ENCODE results near the gene MAGI2.
A peak's percentile ranks its signal among the peaks of the same experiment; 100 is the strongest.
"Not testable (repeated sequence)": the region's sequence is repeated elsewhere in the genome, so short reads cannot be mapped to it uniquely, and the experiment has no call there.

MAGI2 gene

GRCh38 chr7:78355834-78356233, 1097.6 kb downstream of the MAGI2 start:
- DNase-seq (ENCODE audit: low read depth), result no peak

DNA sequence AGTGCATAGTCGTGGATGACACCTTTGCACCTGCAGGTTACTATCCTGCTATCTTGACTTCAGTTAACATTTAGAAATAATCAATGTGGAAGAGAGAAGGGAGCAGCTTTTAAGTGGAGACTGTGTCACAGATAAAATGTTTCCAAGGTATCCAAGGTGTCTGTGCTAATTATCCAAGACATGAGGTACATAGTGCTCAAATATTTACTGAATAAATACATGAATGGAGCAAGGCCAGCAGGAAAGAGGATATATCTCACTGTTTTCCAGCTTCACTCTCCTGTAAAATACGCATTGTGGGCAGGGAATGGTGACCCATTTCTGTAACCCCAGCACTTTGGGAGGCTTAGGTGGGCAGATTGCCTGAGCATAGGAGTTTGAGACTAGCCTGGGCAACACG, 1102.5 kb downstream of the MAGI2 start:
- no peak for DNase-seq (ENCODE audit: low read depth)

GRCh38 chr7:78350391-78350790, 1103.1 kb downstream of the MAGI2 start:
- no peak for DNase-seq (ENCODE audit: low read depth)

- DNase-seq (ENCODE audit: low read depth), result no peak
Observed at GRCh38 chr7:78346827-78347226, 1106.6 kb downstream of the MAGI2 start.

DNA sequence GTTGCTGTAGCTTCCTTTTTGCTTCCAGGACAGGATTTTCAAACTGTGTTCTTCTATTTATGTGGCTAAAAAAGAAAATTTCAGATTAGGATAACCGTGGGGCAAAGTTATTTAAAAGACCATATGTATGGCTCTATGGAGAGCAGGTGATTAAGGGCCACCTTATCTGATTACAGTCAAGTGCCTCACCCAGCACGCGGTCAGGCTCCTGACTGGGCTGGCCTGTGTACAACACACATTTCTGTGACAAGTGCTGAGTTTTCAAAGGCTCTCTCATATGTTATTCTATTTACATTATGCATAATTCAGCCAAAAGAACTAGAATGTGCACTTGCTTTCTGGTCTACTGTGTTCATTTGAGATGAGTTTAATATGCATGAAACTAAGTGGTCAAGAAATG, 1107.5 kb downstream of the MAGI2 start:
- DNase-seq (ENCODE audit: low read depth), result no peak

DNA sequence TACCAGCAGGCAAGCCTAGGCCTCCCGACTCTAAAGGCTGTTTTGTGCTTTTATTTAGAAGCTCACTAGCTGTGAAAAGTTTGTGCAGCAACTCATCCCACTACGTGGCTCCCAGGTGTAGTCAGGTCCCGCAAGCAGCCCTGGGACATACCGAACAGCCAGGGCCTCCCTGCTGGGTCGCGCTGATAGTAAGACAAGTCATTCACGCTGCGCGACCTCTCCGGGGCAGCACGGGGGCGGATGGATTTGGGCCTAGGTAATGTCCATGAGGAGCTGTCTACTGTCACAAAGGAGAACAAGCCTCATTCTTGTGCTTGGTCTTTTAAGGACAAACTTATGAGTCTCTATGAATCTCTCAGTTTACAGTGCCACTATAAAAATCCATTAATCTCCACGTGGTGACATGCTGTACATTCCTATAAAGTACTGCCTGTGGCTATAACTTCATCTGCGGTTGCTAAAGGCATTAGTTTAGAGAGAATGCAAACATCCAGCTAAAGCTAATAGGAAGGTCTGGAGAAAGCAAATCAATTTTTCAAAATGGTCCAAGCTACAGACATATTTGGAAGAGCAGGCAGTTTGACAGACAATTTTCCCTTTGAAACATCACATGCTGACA, 1108.1 kb downstream of the MAGI2 start:
- DNase-seq (ENCODE audit: low read depth), result no peak

GRCh38 chr7:78334426-78334825, 1119.0 kb downstream of the MAGI2 start:
- no peak for DNase-seq (ENCODE audit: low read depth)

DNA sequence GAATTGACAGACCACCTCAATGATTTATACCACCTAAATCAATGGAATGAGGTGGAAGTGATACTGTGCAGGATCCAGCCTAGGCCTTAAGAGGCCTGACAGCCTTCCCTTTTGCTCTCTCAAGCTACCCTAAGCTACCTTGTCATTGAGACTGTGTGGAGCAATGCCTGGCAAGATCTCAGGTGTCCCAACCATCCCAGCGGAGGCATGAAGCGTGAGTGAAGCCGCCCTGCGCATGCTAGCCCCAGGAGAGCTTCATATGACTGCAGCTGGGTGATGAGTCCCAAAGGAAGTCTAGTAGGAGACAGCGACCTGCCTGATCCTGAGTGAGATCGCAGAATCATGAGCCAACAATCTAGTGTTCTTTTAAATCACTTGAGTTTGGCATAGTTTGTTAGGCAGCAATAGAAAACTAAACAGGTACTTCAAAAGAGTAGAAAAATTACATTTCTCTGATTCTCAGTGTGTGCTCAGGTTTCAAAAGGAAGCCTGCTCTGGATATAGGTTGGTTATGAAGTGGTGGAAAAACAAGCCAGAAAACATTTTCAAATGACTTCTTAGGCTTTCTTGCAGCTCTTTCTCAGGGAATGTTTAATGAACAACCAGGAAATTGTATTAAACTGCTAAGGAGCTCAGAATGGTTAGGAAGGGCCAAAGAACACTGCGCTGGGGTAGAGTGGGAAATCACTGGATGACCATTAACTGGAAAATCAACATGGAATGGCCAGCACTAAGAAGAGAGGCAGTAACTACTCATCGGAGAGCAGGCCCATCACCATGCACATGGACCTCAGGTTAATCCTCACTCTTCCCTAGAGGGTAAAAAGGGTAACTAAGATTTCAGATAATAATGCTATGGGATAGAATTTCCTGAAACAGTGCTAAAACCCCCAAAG, 1119.7 kb downstream of the MAGI2 start:
- no peak for DNase-seq (ENCODE audit: low read depth)

DNA sequence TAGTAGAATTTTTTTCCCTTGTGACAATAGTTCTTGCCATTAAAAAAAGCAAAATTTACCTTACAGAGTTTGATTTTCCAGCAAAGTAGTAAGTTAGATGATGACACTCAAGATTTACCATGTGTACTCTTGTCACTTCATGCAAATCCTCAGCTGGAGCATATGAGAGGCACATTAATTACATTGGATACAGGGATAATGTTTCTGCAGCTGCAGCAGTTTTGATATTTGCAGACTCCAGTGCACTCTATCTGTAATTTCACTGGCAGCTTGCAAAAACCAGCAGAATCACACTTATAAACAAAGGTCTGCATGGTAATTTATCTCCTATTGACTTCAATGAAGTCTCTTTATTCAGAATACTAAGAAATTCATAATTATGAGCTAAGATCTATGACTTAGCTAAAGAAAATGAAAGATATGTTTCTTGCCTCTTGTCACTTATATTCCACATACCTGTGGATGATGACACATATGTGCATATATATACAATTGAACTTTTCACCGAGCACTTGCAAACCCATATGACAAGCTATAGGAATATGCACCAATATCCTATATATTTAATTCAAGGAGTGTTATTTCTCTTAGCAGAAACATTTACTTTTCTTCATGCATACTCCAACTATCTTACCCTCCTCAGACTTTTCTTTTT, 1124.3 kb downstream of the MAGI2 start:
- no peak for DNase-seq (ENCODE audit: low read depth)

DNA sequence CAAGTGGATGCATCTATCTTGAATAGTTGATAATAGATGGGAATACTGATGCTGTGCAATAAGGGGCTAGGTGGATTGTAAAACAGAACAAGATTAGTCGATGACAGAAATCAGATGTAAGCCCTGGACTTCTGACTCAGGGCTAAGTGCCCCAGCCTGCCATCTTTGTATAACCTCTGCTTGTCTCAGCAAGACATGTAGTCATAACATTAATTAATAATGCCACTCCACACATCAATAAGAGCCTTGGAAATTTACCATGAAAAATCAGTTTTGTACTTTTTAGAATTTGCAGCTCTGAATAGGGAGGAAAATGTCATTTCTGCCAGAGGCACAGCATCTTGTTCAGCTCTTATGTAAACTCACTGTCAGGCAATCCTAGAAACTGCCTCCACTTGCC, 1125.7 kb downstream of the MAGI2 start:
- DNase-seq (ENCODE audit: low read depth), result no peak

DNA sequence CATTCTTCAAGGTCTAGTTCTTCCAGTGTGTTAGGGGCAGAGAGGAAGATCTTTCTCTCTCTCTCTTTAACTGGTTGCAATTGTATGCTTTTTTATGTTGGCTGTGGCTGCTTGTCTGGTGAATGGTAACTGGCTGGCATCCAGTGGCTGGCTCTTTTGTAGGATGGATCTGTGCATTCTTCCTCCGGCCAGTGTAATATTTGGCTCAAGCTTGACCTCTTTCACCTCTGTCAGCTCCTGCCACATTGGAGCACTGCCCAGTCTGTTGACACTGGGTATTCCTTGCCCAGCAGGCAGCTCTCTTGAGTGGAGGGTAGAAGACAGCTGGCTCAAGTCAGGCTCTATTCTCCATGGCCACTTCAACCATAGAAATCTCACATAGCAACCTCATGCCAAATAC, 1126.6 kb downstream of the MAGI2 start:
- peak; percentile 1 for DNase-seq (ENCODE audit: low read depth)

DNA sequence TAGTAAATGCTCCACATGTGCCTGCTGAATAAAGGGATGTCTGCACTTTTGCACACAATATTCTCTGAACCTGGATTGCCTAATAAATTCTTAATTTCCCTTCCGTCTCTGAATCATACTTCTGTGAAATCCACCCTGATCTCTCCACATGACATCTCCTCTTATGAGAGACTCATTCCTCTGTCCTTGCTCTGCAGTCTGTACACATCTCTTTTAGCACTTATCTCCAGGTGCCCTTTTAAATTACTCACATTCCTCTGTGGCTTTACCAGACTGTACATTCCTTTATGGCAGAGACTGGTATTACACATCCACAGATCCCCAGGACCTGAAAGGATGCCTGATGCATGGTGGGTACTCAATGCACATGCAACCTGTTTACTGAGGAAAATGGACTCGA, 1127.3 kb downstream of the MAGI2 start:
- DNase-seq (ENCODE audit: low read depth), result peak; percentile 57

GRCh38 chr7:78323118-78323517, 1130.3 kb downstream of the MAGI2 start:
- DNase-seq (ENCODE audit: low read depth), result no peak

DNA sequence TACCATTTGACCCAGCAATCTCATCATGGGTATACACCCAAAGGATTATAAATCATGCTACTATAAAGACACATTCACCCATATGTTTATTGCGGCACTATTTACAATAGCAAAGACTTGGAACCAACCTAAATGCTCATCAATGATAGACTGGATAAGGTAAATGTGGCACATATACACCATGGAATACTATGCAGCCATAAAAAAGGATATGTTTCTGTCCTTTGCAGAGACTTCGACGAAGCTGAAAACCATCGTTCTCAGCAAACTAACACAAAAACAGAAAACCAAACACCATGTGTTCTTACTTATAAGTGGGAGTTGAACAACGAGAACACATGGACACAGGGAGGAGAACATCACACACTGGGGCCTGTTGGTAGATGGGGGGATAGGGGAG, 1131.2 kb downstream of the MAGI2 start:
- DNase-seq (ENCODE audit: low read depth), result not testable (repeated sequence)

DNA sequence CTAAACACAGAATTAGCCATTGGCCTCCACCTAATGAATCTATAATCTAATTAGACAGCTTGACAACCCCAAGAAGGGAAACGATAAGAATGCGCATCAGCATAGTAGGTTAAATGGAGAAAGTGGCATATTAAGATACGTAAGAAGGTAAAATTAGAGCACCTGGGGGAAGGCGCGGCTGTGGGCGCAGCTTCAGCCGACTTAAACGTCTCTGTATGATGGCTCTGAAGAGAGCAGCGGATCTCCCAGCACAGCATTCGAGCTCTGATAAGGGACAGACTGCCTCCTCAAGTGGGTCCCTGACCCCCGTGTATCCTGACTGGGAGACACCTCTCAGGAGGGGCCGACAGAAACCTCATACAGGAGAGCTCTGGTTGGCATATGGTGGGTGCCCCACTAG, 1136.1 kb downstream of the MAGI2 start:
- DNase-seq (ENCODE audit: low read depth), result no peak

DNA sequence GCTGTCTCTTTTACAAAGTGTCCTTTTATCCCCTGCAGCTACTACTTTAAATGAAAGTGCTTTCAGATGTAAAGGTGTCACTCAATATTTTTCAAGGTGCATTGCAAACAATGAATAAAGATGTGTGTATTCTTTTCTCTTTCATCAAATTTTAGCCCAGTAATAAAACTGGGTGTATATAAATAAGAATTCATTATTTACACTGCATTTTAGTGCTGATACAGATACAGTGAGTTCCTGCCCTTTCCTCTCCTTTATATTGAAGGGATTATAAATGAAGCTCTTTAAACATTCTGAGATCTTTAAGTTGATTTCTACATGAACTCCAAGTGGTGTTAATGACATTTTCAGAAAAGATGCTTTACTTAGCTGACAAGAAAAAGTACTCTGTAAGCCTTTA, 1137.4 kb downstream of the MAGI2 start:
- no peak for DNase-seq (ENCODE audit: low read depth)

- DNase-seq (ENCODE audit: low read depth), result no peak
Observed at GRCh38 chr7:78315119-78315518, 1138.3 kb downstream of the MAGI2 start.

DNA sequence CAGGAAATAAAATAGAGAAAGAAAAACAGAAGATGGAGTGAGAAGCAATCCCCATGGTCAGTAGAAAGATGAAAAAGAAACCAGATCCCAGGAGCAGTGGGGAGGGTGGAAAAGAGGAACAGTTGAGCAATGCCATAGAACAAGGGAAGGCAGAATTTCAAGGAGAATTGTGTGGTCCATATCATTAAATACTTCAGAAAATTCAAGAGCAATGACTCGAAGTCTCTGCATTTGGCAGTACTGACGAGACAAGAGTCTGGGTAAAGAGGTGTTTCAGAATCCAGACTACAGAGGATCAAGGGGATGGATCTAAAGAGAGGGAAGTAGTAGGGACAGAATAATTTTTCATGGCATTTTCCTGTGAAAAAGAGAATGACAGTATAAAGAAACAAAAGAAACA, 1142.3 kb downstream of the MAGI2 start:
- DNase-seq (ENCODE audit: low read depth), result peak; percentile 1

DNA sequence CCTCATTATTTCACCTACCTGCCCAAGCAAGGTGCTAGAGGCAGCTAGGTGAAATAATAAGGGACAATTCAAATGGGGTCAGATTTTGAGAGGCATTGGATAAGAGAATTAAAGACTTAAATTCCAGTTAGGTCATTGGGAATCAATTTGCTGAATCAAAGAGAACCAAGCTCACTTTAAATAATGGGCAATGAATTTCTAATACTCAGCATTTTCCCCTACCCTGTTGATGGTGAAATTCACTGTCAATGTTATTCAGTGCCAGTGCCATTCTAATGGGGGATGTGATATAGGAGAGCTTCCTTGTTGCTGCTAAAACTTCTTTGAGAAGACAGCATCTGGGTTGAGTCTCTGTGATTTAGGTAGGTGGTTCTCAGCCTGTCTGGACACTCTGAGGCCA, 1145.6 kb downstream of the MAGI2 start:
- no peak for DNase-seq (ENCODE audit: low read depth)

GRCh38 chr7:78306634-78307033, 1146.8 kb downstream of the MAGI2 start:
- DNase-seq (ENCODE audit: low read depth), result no peak

GRCh38 chr7:78301407-78301806, 1152.1 kb downstream of the MAGI2 start:
- peak; percentile 33 for DNase-seq (ENCODE audit: low read depth)

DNA sequence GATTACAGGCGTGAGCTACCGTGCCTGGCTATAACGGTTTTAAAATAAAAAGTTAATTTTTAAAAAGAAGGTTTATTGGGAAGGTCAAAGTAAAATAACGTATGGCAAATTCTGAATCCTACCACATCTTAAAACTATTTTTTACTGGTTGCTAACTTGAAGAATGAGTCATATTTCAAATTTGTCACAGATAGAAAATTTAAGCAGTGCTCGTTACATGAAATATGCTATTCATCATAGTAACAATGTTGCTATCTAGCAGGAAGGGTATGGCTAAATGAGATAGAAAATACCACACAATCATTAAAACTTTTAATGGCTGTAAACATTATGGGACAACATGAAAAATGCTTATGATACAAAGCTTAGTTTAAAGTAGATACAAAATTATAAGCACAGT, 1154.4 kb downstream of the MAGI2 start:
- no peak for DNase-seq (ENCODE audit: low read depth)
